HepG2 (cell line): Measurements from ENCODE around the gene HOXA11. TPM values are rescaled to one million over a fixed set of nuclear protein-coding genes. Genes with fewer than 3 reads are reported as not detected.

Experiments used
- ATAC-seq: fragments of 200-7000 bp; cut with Tn5 transposase; 3 replicates; pipeline ENCODE4 v1.9.1; 2020; ENCODE audit warnings: mild to moderate bottlenecking, moderate library complexity
- BruUV-seq: library from RNA; stranded (reverse); fragments of 400-500 nt; replicated peaks from 2 replicates; lab custom pipeline; 2021; lab: Mats Ljungman, UMichigan
- CTCF ChIA-PET: fragments of 300-600 bp; formaldehyde crosslinking; extraction: SDS; loops from one replicate; lab custom pipeline; 2021; ENCODE audit warnings: low total read pairs, inconsistent platforms, low intra/inter-chr PET ratio; lab: Yijun Ruan, JAX
- POLR2A ChIA-PET: fragments of 350-600 bp; sonication (Branson Sonifier 250); formaldehyde crosslinking; loops from one replicate; lab custom pipeline; 2020; ENCODE audit warnings: antibody characterized with exemption, inconsistent platforms; lab: Yijun Ruan, JAX
- DNase-seq: peaks from one replicate; pipeline ENCODE4 v3.0.0-alpha.2; 2015; ENCODE audit warnings: low spot score
- FAIRE-seq: peaks from 3 replicates; lab custom pipeline; 2011; peaks lifted over from hg19 to GRCh38; lab: Jason Lieb, UNC
- H2AFZ ChIP-seq: one replicate; pipeline ENCODE4 v1.6.1; 2011; ENCODE audit warnings: low read length, inconsistent platforms
- H3K27ac ChIP-seq: fragments of 300-600 bp; 3 replicates; pipeline ENCODE4 v1.8.0; 2011; ENCODE audit warnings: mixed run types, mild to moderate bottlenecking, mixed read lengths, low read length, inconsistent platforms; ENCODE audit not compliant: insufficient read depth; ENCODE audit errors: extremely low read length
- H3K27me3 ChIP-seq, 2 experiments: fragments of 200-600 bp in 1 of 2; 2 replicates in 1 of 2; 3 replicates in 1 of 2; pipeline versions ENCODE4 v1.6.0 to v1.8.0; 2011; ENCODE audit warnings: low read length in 2 of 2, mild to moderate bottlenecking in 2 of 2, moderate library complexity in 2 of 2, inconsistent platforms in 1 of 2; ENCODE audit not compliant: insufficient read depth in 2 of 2, control insufficient read depth in 1 of 2
- H3K36me3 ChIP-seq, 2 experiments: fragments of 200-600 bp in 1 of 2; replicated peaks in 1 of 2; 2 replicates in 1 of 2; 3 replicates in 1 of 2; pipeline versions ENCODE4 v1.5.1 to v1.8.0; 2011; ENCODE audit warnings: low read length in 2 of 2, inconsistent platforms in 1 of 2; ENCODE audit not compliant: insufficient read depth in 2 of 2, control insufficient read depth in 1 of 2
- H3K4me1 ChIP-seq: 2 replicates; pipeline ENCODE4 v1.5.1; 2012; ENCODE audit warnings: low read length, inconsistent platforms; ENCODE audit not compliant: insufficient read depth
- H3K4me2 ChIP-seq: 2 replicates; pipeline ENCODE4 v1.6.0; 2011; ENCODE audit warnings: low read depth, low read length, inconsistent platforms
- H3K4me3 ChIP-seq, 3 experiments: fragments of 200-600 bp in 1 of 3; sonication (generic), shearing (Covaris generic) in 1 of 3; replicated peaks in 1 of 3; 2 replicates each; pipeline ENCODE4 v1.5.1; 2011 to 2016; ENCODE audit warnings: low read length in 3 of 3, inconsistent platforms in 2 of 3, low read depth in 2 of 3, mild to moderate bottlenecking in 2 of 3, control low read depth in 1 of 3, mixed read lengths in 1 of 3; ENCODE audit not compliant: insufficient read depth in 1 of 3
- H3K79me2 ChIP-seq: one replicate; pipeline ENCODE4 v1.6.1; 2011; ENCODE audit warnings: low read length, inconsistent platforms; ENCODE audit not compliant: insufficient read depth
- H3K9ac ChIP-seq: 2 replicates; pipeline ENCODE4 v1.6.0; 2011; ENCODE audit warnings: mild to moderate bottlenecking, low read depth, low read length, inconsistent platforms; ENCODE audit not compliant: insufficient read depth
- H3K9me3 ChIP-seq: 2 replicates; pipeline ENCODE4 v1.5.1; 2012; ENCODE audit warnings: mild to moderate bottlenecking, low read length
- H4K20me1 ChIP-seq: 2 replicates; pipeline ENCODE4 v1.6.0; 2011; ENCODE audit warnings: inconsistent platforms, mild to moderate bottlenecking, low read length, moderate library complexity; ENCODE audit not compliant: insufficient read depth
- SUZ12 ChIP-seq: fragments of 150-350 bp; IDR thresholded peaks from 2 replicates; pipeline ENCODE4 v1.6.1; 2014; ENCODE audit warnings: low read depth, low read length
- ZSCAN20 ChIP-seq: sonication (generic); formaldehyde crosslinking; IDR thresholded peaks from 2 replicates; pipeline ENCODE4 v1.4.0; 2020; ENCODE audit warnings: missing genetic modification reagents, mild to moderate bottlenecking, borderline replicate concordance
- WGBS: methylation state at CpG from one replicate; pipeline ENCODE4 v1.1.6; 2017; ENCODE audit warnings: low lambda C conversion rate; 5-methylcytosine and 5-hydroxymethylcytosine counted together
- in situ Hi-C: cut with HindIII; loops from 2 replicates; pipeline ENCODE4 v1.10.0; 2017; ENCODE audit warnings: low pct_unique_long_range_greater_than_20kb; ENCODE audit not compliant: extremely low pct_ligation_motif_present
- intact Hi-C: fragments of 100-400 bp; cut with micrococcal nuclease; formaldehyde crosslinking; loops from one replicate; pipeline ENCODE4 v1.10.0; 2022; ENCODE audit not compliant: unreplicated experiment
- polyA plus RNA-seq, 8 experiments: library from polyadenylated mRNA; depleted of rRNA in 3 of 8; stranded (reverse) in 7 of 8; unstranded in 1 of 8; fragments of >200 nt; fragmentation: Illumina TruSeq in 4 of 8; extraction: Trizol in 4 of 8; gene quantifications; 2 replicates each; pipeline versions ENCODE4 v1.2.1 to v1.2.3, GENCODE V29; 2011 to 2016; ENCODE audit warnings: low read depth in 4 of 8, missing spikeins in 1 of 8, mixed read lengths in 1 of 8; ENCODE audit not compliant: insufficient read depth in 1 of 8
- total RNA-seq, 5 experiments: library from RNA; depleted of rRNA; stranded (reverse); fragments of >200 nt; fragmentation: Illumina TruSeq; extraction: Trizol; gene quantifications; 2 replicates each; pipeline ENCODE4 v1.2.3, GENCODE V29; 2016; ENCODE audit warnings: low read depth in 1 of 5
- TF ChIP-seq, protein P1 (sequence below): sonication (generic); formaldehyde crosslinking; IDR thresholded peaks from one replicate; pipeline ENCODE4 v1.5.1; 2020; ENCODE audit warnings: mild to moderate bottlenecking, missing genetic modification reagents; ENCODE audit errors: not compliant biosample characterization
- TF ChIP-seq, protein P2 (sequence below): sonication (generic); formaldehyde crosslinking; IDR thresholded peaks from 2 replicates; pipeline ENCODE4 v1.4.0; 2020; ENCODE audit warnings: missing genetic modification reagents, mild to moderate bottlenecking, borderline replicate concordance

The HOXA11 gene
- total and polyA plus RNA-seq, 2 of the 13 experiments (the other 11 are each of a cell fraction or from before 2014, with no cell fraction given) = not detected

DNA sequence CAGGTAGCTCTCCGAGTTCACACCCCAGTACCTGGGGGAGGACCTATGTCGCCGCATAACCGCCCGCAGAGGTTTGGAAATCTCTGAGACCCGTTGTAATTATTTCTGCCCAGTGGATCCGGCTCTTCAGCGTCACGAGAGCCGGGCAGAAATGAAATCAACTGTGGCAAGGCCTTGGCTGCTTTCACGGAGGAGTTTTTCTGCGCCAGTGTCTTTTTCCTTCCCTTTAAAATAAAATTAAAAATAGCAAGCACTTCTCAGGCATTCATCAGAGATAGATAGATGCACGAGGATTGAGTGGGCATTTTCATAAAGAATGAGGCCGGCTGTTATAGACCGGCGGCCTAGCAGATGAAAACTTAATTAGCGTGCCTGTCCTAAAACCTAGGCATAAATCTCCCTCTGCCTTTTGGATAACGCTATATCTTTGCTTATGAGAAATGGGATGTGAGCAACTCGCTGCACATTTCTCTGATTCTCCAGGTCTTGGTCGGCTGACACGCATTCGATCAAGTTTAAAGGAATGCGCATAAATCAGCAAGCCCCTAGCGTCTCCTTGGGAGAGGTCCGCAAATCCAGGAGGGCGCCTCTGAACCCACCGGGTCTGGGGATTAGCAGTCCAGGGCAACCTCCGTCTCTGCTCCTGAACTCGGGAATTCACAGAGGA lies 8.4 kb upstream of the HOXA11 start:
- intact Hi-C loops = loop anchor here (10.0 kb wide), 1 partner anchor 411 kb away; no protein-coding TSS in a partner anchor
- no peak for TF ChIP-seq SUZ12
- TF ChIP-seq, protein P1, sequence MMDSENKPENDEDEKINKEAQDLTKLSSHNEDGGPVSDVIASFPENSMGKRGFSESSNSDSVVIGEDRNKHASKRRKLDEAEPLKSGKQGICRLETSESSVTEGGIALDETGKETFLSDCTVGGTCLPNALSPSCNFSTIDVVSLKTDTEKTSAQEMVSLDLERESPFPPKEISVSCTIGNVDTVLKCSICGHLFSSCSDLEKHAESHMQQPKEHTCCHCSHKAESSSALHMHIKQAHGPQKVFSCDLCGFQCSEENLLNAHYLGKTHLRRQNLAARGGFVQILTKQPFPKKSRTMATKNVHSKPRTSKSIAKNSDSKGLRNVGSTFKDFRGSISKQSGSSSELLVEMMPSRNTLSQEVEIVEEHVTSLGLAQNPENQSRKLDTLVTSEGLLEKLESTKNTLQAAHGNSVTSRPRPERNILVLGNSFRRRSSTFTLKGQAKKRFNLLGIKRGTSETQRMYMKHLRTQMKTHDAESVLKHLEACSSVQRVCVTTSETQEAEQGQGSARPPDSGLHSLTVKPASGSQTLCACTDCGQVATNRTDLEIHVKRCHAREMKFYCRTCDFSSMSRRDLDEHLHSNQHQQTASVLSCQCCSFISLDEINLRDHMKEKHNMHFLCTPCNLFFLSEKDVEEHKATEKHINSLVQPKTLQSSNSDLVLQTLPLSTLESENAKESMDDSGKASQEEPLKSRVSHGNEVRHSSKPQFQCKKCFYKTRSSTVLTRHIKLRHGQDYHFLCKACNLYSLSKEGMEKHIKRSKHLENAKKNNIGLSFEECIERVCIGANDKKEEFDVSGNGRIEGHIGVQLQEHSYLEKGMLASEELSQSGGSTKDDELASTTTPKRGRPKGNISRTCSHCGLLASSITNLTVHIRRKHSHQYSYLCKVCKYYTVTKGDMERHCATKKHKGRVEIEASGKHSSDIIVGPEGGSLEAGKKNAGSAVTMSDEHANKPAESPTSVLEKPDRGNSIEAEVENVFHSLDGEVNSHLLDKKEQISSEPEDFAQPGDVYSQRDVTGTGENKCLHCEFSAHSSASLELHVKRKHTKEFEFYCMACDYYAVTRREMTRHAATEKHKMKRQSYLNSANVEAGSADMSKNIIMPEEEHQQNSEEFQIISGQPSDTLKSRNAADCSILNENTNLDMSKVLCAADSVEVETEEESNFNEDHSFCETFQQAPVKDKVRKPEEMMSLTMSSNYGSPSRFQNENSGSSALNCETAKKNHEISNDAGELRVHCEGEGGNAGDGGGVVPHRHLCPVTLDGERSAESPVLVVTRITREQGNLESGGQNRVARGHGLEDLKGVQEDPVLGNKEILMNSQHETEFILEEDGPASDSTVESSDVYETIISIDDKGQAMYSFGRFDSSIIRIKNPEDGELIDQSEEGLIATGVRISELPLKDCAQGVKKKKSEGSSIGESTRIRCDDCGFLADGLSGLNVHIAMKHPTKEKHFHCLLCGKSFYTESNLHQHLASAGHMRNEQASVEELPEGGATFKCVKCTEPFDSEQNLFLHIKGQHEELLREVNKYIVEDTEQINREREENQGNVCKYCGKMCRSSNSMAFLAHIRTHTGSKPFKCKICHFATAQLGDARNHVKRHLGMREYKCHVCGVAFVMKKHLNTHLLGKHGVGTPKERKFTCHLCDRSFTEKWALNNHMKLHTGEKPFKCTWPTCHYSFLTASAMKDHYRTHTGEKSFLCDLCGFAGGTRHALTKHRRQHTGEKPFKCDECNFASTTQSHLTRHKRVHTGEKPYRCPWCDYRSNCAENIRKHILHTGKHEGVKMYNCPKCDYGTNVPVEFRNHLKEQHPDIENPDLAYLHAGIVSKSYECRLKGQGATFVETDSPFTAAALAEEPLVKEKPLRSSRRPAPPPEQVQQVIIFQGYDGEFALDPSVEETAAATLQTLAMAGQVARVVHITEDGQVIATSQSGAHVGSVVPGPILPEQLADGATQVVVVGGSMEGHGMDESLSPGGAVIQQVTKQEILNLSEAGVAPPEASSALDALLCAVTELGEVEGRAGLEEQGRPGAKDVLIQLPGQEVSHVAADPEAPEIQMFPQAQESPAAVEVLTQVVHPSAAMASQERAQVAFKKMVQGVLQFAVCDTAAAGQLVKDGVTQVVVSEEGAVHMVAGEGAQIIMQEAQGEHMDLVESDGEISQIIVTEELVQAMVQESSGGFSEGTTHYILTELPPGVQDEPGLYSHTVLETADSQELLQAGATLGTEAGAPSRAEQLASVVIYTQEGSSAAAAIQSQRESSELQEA (CRISPR knock-in tag) = no peak
- no peak for TF ChIP-seq ZSCAN20 (CRISPR knock-in tag)
- TF ChIP-seq, protein P2, sequence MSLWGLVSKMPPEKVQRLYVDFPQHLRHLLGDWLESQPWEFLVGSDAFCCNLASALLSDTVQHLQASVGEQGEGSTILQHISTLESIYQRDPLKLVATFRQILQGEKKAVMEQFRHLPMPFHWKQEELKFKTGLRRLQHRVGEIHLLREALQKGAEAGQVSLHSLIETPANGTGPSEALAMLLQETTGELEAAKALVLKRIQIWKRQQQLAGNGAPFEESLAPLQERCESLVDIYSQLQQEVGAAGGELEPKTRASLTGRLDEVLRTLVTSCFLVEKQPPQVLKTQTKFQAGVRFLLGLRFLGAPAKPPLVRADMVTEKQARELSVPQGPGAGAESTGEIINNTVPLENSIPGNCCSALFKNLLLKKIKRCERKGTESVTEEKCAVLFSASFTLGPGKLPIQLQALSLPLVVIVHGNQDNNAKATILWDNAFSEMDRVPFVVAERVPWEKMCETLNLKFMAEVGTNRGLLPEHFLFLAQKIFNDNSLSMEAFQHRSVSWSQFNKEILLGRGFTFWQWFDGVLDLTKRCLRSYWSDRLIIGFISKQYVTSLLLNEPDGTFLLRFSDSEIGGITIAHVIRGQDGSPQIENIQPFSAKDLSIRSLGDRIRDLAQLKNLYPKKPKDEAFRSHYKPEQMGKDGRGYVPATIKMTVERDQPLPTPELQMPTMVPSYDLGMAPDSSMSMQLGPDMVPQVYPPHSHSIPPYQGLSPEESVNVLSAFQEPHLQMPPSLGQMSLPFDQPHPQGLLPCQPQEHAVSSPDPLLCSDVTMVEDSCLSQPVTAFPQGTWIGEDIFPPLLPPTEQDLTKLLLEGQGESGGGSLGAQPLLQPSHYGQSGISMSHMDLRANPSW = no peak
- no peak overlapping the region for H3K9ac ChIP-seq

More for the DNA sequence above, 8.4 kb upstream of the HOXA11 start:
- H3K4me3 ChIP-seq = no peak overlapping the region
- peaks cover 7 to 68% of the 10 kb centered on the region in 2 experiments for H3K27me3 ChIP-seq
- WGBS = 77% methylated on average over 27 of the region's 29 CpGs
- FAIRE-seq = no peak
- no peaks in the 10 kb centered on the region for H4K20me1 ChIP-seq
- no peak for ATAC-seq
- ChIA-PET CTCF (no interaction called here), POLR2A (no interaction called here)
- no TSS peak for BruUV-seq
- DNase-seq = no peak
- in situ Hi-C loops = no loop called here
- H2AFZ ChIP-seq = no peak overlapping the region
- H3K4me2 ChIP-seq = no peak overlapping the region
- no peaks in the 10 kb centered on the region for H3K79me2 ChIP-seq
- no peaks in the 10 kb centered on the region for H3K9me3 ChIP-seq
- H3K36me3 ChIP-seq = no peaks in the 10 kb centered on the region
- H3K4me1 ChIP-seq = peaks cover 12% of the 10 kb centered on the region; the same call in 1 of the 2 replicates
- no peak overlapping the region for H3K27ac ChIP-seq
